ENCODE measurements around the gene AVP.
"Not testable (repeated sequence)": the region's sequence is repeated elsewhere in the genome, so short reads cannot be mapped to it uniquely, and the experiment has no call there.

The AVP gene

GRCh38 chr20:3081641-3082040 lies 2.9 kb downstream of the AVP start:
- TF ChIP-seq CTCF (IDR thresholded peaks at IDR 0.05; ENCODE audit: low read depth, low read length, missing control alignments): no peak
- no peak overlapping the region for H3K4me3 ChIP-seq (ENCODE audit: low read depth, low read length)

GRCh38 chr20:3080939-3081388 lies 3.6 kb downstream of the AVP start:
- DNase-seq (ENCODE audit: low read depth): no peak
- TF ChIP-seq CTCF (IDR thresholded peaks at IDR 0.05; ENCODE audit: low read depth, low read length, missing control alignments): no peak
- no peak overlapping the region for H3K4me3 ChIP-seq (ENCODE audit: low read depth, low read length)

More at GRCh38 chr20:3081641-3082040, 2.9 kb downstream of the AVP start:
- DNase-seq (ENCODE audit: low read depth): no peak

- no peak overlapping the region for H3K4me3 ChIP-seq (ENCODE audit: low read depth, low read length)
- no peak for TF ChIP-seq CTCF (IDR thresholded peaks at IDR 0.05; ENCODE audit: low read depth, low read length, missing control alignments)
- no peak for DNase-seq (ENCODE audit: low read depth)
Measured at GRCh38 chr20:3077618-3078134, 6.8 kb downstream of the AVP start.

- H3K4me3 ChIP-seq (ENCODE audit: low read depth, low read length); DNase-seq (ENCODE audit: low read depth): not testable (repeated sequence)
Measured at GRCh38 chr20:3075315-3075714, 9.2 kb downstream of the AVP start.

- no peak overlapping the region for H3K4me3 ChIP-seq (ENCODE audit: low read depth, low read length)
- no peak for TF ChIP-seq CTCF (IDR thresholded peaks at IDR 0.05; ENCODE audit: low read depth, low read length, missing control alignments)
- DNase-seq (ENCODE audit: low read depth): no peak
Measured at GRCh38 chr20:3074812-3075211, 9.7 kb downstream of the AVP start.

- DNase-seq (ENCODE audit: low read depth); H3K4me3 ChIP-seq (ENCODE audit: low read depth, low read length): not testable (repeated sequence)
Measured at GRCh38 chr20:3073251-3073643, 11.3 kb downstream of the AVP start.

GRCh38 chr20:3072530-3073250 lies 11.8 kb downstream of the AVP start:
- TF ChIP-seq CTCF (IDR thresholded peaks at IDR 0.05; ENCODE audit: low read depth, low read length, missing control alignments): no peak
- DNase-seq (ENCODE audit: low read depth): no peak
- H3K4me3 ChIP-seq (ENCODE audit: low read depth, low read length): no peak overlapping the region
